ENCODE results near the gene DIAPH3. TPM values are rescaled to one million over a fixed set of nuclear protein-coding genes. Genes with fewer than 3 reads are reported as not detected.

Gene DIAPH3
- polyA plus RNA-seq, 5 donors, result 5.8 to 21.1 (median 12.7) TPM

GRCh38 chr13:59787679-59788078 lies 376.0 kb downstream of the DIAPH3 start:
- DNase-seq, result no peak

- no peak for DNase-seq
These were observed 381.0 kb downstream of the DIAPH3 start for GRCh38 chr13:59782696-59783095.

- DNase-seq, result no peak
These were observed 383.7 kb downstream of the DIAPH3 start for GRCh38 chr13:59780058-59780457.

GRCh38 chr13:59776924-59777690 lies 386.6 kb downstream of the DIAPH3 start:
- no peak for DNase-seq

GRCh38 chr13:59774491-59774971 lies 389.2 kb downstream of the DIAPH3 start:
- DNase-seq, result peak; percentile 37 to 45

GRCh38 chr13:59771272-59771671 lies 392.5 kb downstream of the DIAPH3 start:
- DNase-seq, result no peak

- no peak for DNase-seq
These were observed 393.3 kb downstream of the DIAPH3 start for GRCh38 chr13:59770451-59770850.

- DNase-seq, result no peak
These were observed 397.5 kb downstream of the DIAPH3 start for GRCh38 chr13:59766236-59766635.

- DNase-seq, result no peak
These were observed 408.0 kb downstream of the DIAPH3 start for GRCh38 chr13:59755632-59756290.

- no peak for DNase-seq
These were observed 409.3 kb downstream of the DIAPH3 start for GRCh38 chr13:59754411-59754810.

- DNase-seq, result peak; percentile 45 to 60
These were observed 412.9 kb downstream of the DIAPH3 start for GRCh38 chr13:59750860-59751259.

- no peak for DNase-seq
These were observed 415.7 kb downstream of the DIAPH3 start for GRCh38 chr13:59748046-59748445.

GRCh38 chr13:59747529-59747928 lies 416.2 kb downstream of the DIAPH3 start:
- no peak for DNase-seq

GRCh38 chr13:59746291-59746962 lies 417.3 kb downstream of the DIAPH3 start:
- DNase-seq, result no peak

GRCh38 chr13:59745392-59745788 lies 418.3 kb downstream of the DIAPH3 start:
- no peak for DNase-seq

GRCh38 chr13:59744747-59745391 lies 418.9 kb downstream of the DIAPH3 start:
- DNase-seq, result no peak

- no peak for DNase-seq
These were observed 420.5 kb downstream of the DIAPH3 start for GRCh38 chr13:59743195-59743594.

- no peak for DNase-seq
These were observed 421.3 kb downstream of the DIAPH3 start for GRCh38 chr13:59742467-59742866.

GRCh38 chr13:59738921-59739320 lies 424.8 kb downstream of the DIAPH3 start:
- DNase-seq, result no peak

- DNase-seq, result no peak
These were observed 429.3 kb downstream of the DIAPH3 start for GRCh38 chr13:59734393-59734792.

GRCh38 chr13:59733744-59734143 lies 430.0 kb downstream of the DIAPH3 start:
- DNase-seq, result no peak

GRCh38 chr13:59730026-59730425 lies 433.7 kb downstream of the DIAPH3 start:
- no peak for DNase-seq

All from right lung (tissue), 5 donors.